Inflammatory macrophage treated with lipopolysaccharide for 4 hours (primary cell): Measurements from ENCODE around the gene GMEB2.
"Not testable (repeated sequence)": the region's sequence is repeated elsewhere in the genome, so short reads cannot be mapped to it uniquely, and the experiment has no call there.

Experiments
- DNase-seq: peaks from one replicate; pipeline ENCODE4 v3.0.0-alpha.2; 2020

GMEB2 gene

GRCh38 chr20:63657260-63657936 is 30.5 kb upstream of the GMEB2 start:
- no peak for DNase-seq

DNA sequence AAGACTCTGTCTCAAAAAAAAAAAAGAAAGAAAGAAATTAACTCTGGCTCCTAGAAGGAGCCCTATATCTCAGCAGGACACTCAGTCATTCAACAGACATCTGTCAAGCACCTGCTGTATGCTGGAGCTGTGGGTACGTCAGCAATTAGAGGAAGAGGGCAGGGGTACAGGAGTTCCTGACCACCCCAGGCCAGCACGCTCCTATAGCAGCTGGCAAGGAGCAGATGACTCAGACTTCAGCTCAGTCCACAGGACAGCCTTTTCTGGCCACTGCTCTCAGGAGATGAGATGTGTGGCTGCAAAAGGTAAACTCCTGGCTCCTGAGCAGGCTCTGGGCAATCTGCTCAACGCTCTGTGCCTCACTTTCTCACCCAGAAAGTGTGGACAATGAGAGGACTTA is 29.6 kb upstream of the GMEB2 start:
- DNase-seq, result no peak

DNA sequence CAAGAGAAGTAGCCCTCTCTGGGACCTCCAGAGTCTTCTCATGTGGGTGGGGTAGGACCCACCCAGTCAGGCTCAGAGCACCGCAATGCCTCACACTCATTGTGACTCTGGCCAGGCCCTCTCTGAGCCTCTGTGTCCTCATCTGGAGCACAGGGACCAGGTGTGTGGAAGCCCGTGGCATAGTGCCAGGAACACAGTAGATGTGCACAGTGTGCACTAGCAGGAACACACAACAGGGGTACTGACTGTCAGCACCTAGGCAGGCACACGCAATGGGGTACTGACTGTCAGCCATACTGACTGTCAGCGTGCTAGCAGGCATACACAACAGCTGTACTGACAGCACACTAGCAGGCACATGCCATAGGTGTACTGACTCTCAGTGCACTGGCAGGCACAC is 28.3 kb upstream of the GMEB2 start:
- DNase-seq, result no peak

DNA sequence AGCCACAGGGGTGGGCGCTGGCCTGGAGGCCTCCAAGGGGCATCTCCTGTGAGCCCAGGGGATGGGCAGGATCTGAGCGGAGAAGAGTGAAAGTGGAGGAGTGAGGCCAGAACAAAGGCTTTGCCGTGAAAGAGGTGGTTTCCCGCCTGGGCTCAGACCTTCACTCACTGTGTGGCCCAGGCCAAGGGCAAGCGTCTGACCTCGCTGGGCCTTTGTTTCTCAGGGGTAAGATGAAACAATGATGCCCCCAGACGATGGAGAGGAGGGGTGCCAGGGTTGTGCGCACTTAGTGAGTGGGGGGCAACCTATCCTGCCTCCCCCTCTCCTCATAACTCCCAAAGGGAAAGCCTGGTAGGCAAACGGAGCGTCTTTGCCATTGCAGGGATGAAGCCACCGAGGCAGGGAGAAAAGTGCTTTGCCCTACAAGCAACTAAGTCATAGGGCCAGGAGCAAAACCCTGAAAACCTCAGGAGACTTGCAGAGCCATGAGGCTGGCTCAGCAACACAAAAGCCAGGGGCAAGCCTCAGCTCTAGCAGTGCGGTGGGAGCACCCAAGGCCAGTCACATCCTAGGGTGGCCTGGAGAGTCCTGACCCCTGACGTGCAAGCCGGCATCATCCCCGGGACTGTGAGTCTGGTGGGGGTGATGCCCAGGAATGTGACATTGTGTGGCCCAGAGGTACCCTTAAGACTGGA is 27.2 kb upstream of the GMEB2 start:
- no peak for DNase-seq

- peak; percentile 68 for DNase-seq
Observed at GRCh38 chr20:63653041-63653973, 26.4 kb upstream of the GMEB2 start, which contains the start of gene STMN3. STMN3 (minus strand) TSS chr20:63653424; CDS start chr20:63653345, 79 bp downstream.

DNA sequence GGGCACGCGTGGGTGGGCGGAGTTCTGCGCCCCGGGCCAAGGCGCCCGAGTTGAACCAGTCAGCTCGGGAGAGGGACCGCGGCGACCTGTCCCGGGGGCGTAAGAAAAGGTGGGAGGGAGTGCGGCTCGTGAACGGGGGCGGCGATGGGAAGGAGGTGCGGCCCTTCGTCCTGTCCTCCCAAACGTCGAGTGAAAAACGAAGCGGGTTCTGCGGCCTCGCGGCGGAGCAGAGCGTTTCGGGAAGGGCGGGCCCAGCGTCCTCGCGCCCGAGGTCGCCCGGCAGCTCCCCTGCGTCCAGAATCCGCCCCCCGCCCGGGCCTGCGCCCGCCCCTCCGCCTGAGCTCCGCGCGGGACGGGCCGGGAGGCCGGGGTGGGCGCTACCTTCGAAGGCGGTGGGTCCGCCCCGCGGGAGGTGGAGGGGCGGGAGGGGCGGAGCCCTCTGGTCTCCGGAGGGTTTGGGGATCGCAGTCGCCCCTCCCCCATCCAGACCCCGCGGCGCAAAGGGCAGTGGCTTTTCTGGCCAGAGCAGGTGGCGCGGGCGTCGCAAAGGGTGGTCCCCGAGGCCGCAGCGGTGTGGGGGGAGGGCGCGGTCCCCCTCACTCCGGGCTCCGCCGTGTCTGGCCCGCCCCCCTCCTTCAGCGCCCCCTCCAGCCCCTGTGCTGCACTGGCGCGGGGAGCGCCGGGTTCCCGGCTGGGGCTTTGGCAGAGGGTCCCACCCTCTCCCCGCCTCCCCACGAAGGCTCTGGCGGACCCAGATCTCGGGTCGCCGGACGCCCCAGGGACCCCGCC is 25.5 kb upstream of the GMEB2 start:
- DNase-seq, result no peak

DNA sequence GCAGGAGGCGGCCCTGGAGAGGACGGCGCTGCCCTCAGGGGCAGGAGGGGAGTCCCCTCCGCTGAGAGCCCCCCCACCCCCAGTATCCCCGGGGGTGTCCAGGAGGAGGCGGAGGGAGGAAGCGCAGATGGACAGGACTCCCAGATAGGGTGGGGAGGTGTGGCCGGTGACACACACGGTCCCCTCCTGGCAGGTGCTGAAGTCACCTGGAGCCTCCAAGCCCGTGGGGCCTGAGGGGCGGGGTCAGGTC is 25.0 kb upstream of the GMEB2 start:
- DNase-seq, result no peak

- DNase-seq, result not testable (repeated sequence)
Observed at GRCh38 chr20:63650486-63650885, 23.6 kb upstream of the GMEB2 start.

DNA sequence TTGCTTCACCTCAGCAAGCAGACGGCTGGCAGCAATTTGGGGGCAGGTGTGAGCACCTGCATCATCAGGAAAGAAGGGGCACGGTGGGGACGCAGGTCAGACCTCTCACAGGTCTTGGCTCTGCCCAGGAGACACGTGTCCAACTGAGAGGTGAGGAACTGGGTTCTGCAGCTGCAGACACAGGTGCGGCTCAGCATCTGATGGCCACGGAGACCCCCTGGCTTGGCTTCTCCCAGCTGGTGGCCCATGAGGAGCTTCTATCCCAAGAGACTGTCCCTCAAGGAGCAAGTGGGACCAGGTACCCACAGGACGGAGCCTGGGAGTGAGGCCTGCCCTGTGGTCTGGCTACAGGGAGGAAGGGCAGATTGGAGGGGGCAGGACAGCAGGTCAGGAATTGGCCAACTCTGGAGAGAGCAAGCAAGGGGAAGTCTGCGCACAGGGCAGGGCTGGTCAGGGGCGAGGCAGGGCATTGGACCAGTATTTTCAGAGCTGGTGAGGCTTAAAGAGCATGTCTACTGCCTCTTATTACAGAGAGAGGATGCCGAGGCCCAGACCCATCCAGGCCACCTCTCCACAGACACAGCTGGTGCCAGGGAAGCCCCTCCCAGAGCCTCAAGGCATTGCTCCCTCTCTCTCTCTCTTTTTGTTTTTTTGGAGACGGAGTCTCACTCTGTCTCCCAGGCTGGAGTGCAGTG is 22.1 kb upstream of the GMEB2 start:
- DNase-seq, result no peak

DNA sequence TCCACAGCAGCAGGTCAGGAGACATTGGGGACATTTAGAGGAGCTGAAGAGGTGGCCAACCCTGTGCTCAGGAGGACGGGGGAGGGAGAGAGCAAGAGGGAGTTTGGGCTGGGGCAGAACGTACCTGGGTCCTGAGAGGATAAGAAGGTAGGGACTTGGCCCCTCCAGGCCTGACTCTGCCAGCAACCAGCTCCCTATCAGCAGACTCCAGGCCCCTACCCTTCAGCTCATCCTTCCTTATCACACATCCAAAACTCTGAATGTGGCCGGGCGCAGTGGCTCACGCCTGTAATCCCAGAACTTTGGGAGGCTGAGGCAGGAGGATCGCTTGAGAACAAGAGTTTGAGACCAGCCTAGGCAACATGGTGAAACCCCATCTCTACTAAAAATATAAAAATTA is 21.3 kb upstream of the GMEB2 start:
- no peak for DNase-seq

- DNase-seq, result no peak
Observed at GRCh38 chr20:63645218-63645617, 18.3 kb upstream of the GMEB2 start.

GRCh38 chr20:63643946-63644345 is 17.0 kb upstream of the GMEB2 start:
- no peak for DNase-seq

DNA sequence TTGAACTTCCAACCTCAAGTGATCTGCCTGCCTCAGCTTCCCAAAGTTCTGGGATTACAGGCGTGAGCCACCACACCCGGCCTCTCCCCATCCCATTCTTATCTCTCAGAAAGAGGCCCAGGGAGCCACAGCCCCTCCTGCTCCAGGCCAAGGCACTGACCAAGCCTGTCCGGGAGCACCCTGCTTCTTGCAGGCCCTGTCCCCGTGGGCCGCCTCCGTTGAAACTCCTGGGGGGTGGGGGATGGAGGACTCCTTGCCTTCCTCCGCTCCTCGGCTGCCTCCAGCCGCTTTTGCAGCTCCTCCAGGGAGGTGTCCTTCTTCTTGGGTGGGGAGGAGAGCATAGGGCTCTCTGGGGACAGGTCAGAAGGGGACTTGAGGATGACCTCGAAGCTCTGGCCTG is 16.6 kb upstream of the GMEB2 start:
- DNase-seq, result no peak

- DNase-seq, result no peak
Observed at GRCh38 chr20:63642527-63643247, 15.8 kb upstream of the GMEB2 start.

GRCh38 chr20:63641792-63642523 is 15.1 kb upstream of the GMEB2 start:
- peak; percentile 83 for DNase-seq

- DNase-seq, result peak; percentile 58
Observed at GRCh38 chr20:63641146-63641791, 14.4 kb upstream of the GMEB2 start.

- DNase-seq, result not testable (repeated sequence)
Observed at GRCh38 chr20:63640686-63641085, 13.8 kb upstream of the GMEB2 start.

- DNase-seq, result peak; percentile 44
Observed at GRCh38 chr20:63640086-63640485, 13.2 kb upstream of the GMEB2 start.

GRCh38 chr20:63639093-63639975 is 12.4 kb upstream of the GMEB2 start:
- peak; percentile 26 for DNase-seq
